Activated CD8-positive, alpha-beta memory T cell treated with anti-CD3 and anti-CD28 coated beads for 24 hours (primary cell): ENCODE measurements around the gene TBX1.
"Not testable (repeated sequence)": the region's sequence is repeated elsewhere in the genome, so short reads cannot be mapped to it uniquely, and the experiment has no call there.

ENCODE experiments used
- DNase-seq: peaks from one replicate; pipeline ENCODE4 v3.0.0-alpha.2; 2020

The TBX1 gene

DNA sequence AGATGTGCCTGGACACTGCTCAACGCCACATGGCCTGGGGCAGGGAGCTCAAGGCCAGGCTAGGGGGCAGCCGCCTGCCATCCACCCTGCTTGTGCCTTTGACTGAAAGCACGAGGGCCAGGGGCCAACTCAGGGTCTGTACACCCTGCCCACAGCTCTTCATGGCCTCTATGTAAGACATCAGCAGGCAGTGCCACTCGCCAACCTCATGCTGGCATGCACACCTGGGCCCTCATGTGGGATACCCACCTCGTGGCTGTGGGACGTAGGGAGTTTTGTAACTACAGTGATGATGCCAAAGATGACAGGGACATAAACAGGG, 25.6 kb downstream of the TBX1 start:
- DNase-seq: no peak

DNA sequence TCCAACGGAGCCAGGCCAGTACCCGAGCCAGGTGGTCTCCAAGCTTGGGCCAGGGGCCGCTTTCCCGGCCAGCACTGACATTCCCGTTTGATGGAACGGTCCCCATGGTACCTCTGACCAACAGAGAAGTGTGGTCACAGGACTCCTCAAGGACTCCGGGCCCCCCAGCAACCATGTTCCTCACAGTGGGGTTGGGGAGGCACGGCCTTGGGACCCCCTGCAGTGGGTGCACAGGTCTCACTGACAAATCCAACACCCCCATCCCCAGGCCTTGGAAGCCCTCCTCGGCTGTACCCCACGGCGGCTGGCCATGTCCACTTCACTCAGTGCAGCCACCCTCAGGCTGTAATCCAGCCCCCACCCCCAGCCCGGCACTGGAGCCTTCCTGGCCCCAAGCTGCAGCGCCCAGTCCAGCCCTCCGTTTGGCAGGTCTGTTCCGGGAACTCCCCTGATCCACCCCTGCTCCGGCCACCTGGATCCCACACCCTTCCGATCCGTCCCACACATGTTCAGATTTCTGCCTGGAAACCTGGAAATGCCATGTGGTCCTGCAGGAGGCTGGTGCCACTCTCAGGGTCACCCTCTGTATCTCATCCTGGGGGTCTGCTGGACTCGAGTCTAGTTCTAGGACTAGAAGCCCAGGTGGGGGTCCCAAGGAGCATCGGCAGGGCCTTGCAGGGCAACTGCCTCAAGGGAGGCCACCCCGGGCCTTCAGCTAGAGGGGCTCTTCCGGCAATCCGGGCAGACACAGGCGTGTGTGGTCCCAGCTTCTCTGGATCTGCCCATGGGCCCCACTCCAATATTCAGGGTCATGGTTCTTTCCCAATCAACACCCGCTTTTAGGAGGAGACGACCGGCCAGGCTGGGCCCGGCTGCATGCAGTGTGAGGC, 26.6 kb downstream of the TBX1 start:
- no peak for DNase-seq

DNA sequence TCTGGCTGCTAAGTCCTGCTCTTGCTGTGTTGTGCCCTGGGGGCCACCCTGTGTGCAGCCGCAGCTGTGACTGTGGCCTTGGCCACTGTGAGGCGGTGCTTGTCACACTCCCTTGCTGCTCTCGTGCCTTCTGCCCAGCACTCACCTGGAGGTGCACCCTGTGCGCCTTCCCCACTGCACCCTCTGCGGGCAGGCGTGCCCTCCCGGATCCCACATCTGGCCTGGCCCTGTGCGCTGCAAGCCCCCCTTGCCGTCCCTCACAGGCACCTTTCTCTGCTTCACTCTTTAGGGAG, 27.2 kb downstream of the TBX1 start:
- DNase-seq: no peak

DNA sequence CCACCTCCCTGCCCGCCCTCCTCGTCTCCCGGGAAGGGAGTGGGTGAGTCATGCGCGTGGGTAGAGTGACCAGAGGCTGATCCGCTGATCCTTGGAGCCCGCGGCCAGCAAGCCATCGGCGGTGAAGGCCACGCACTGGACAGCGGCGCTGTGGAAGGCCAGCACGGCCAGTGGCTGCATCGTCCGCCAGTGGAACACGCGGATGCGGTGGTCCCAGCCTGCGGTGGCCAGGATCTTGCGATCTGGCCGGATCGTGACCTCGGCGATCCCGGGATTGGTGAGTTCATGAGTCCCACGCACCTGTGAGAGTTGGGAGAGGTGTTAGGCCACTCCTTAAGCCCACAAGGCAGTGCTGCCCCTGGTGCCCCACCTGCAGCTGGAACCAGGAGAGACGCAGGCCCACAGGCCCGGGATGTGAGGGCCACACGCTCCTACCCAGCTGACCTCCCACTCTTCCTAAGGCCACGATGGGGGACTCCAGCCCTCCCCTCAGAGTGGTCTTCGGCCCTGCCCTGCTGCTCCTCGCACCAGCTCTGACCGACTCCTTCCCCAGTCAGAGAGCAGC, 28.2 kb downstream of the TBX1 start:
- no peak for DNase-seq

DNA sequence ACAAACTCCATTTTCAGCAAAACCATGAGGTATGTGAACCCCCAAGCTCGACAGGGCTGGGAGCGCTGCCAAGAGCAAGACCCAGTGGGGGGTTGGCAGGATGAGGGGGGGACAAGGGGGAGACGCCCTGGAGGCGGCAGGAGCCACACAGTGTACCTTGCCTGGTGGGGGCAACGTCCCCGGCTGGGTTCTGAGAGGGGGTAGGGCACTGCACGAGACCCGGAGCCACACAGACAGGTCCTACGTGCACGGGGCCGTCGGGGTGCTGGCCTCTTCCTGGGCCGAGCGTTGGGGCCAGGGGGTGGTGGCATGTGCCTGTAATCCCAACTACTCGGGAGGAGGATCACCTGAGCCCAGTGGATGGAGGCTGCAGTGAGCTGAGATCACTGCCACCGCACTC, 28.8 kb downstream of the TBX1 start:
- no peak for DNase-seq

DNA sequence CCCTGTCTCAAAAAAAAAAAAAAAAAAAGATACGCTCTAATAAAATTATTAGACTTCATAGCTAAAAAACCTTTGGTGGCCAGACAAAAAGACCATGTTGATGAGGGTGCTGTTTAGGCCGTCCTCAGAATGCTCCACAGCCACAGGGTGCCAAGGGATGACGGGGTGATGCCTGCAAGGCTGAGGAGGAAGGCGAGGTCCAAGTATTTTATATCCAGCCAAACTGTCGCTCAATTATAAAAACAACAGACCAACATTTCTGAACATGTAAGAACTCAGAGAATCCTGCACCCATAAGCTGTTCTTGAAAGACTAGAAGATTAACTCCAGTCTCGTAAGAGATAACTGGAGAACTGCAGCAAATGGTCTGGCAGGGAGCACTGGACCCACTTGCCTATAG, 29.2 kb downstream of the TBX1 start:
- no peak for DNase-seq

DNA sequence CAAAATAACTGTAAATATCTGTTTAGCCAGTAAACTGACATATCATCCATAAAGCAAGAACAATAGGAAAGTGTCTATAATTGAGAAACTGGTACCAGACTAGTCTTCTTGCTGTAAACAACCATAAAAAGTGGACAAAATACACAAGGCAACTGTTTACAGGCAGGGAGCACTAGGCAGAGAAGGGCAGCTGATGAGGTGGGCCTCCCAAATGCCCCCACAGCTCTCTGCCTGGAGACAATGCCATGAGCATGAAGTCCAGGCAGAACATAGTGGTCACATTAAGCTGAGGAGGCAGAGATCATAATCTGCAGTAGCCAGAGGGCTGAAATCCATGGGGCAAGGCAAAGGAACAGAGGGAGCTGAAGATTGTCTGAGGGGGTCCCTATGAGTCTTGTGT, 30.7 kb downstream of the TBX1 start:
- no peak for DNase-seq

DNA sequence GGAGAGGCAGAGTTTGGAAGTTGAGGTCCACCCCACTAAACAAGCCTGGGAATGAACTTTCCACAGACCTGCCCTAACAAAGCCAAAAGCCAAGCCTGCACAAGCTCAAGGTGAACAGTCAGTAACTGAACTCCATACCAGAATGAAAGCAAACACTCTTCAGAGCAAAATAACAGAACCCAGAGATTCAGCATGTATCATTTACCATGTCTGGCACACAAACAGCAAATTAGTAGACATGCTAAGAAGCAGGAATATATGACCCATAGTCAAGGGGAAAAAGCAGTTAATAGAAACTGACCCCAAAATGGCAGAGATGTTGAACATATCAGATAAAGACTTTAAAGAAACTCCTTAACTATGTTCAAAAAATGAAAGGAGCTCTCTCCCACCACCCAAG, 31.3 kb downstream of the TBX1 start:
- no peak for DNase-seq

DNA sequence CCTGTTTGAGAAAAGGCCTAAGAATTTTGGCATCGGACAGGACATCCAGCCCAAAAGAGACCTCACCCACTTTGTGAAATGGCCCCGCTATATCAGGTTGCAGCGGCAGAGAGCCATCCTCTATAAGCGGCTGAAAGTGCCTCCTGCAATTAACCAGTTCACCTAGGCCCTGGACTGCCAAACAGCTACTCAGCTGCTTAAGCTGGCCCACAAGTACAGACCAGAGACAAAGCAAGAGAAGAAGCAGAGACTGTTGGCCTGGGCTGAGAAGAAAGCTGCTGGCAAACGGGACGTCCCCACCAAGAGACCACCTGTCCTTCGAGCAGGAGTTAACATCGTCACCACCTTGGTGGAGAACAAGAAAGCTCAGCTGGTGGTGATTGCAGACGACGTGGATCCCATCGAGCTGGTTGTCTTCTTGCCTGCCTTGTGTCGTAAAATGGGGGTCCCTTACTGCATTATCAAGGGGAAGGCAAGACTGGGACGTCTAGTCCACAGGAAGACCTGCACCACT, 31.9 kb downstream of the TBX1 start:
- not testable (repeated sequence) for DNase-seq

DNA sequence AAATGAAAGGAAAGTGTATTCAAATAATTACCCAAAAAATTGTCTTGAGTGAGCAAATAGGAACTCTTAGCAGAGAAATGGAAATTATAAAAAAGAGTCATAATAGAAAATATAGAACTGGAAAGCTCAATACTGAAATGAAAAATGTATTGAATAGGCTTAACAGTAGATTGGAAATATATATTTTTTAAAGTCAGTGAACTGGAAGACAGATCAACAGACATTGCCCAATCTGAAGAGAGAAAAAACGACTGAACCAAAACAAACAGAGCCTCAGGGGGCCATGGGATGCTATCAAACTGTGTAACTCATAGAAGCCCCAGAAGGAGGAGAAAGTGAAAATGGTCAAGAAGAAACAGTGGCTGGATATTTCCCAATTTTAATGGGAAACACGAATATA, 32.6 kb downstream of the TBX1 start:
- no peak for DNase-seq

DNA sequence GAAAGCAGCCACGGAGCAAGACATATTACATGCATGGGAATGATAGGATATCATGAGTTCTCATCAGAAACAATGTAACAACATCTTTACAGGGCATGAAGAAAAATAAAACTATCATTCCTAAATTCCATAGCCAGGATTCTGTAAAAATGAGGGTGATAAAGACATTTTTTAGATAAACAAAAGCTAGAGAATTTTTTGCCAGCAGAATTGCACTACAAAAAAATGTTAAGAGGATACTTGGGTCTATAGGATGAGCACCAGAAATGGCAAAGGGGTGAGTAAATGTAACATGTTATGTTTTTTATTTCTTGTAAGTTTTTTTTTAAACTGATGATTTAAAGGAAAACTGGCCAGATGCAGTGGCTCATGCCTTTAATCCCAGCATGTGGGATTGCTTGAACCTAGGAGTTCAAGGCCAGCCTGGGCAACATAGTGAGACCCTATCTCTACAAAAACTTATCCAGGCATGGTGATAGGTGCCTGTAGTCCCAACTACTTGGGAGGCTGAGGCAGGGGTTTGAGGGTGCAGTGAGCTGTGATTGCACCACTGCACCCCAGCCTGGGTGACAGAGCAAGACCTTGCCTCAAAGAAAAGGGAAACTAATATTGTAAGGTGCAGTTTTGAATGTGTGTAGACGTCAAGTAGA, 33.2 kb downstream of the TBX1 start:
- DNase-seq: no peak

DNA sequence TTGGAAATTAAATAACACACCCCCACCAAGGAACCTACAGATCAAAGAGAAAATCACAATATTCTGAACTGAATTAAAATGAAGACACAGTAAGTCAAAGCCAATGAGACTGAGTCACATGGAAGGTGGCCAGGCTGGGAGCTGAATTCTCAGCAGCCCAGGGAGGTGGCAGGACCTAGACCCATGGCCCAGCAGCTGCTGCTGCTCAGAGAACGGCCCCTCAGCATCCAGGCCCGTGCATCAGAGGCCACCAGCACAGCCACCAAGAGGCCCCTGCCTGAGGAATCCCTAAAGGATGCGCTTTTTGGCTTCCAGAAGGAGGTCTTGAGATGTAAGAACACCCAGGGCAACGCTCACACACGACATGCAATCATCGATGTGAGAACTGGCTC, 35.0 kb downstream of the TBX1 start:
- DNase-seq: no peak

DNA sequence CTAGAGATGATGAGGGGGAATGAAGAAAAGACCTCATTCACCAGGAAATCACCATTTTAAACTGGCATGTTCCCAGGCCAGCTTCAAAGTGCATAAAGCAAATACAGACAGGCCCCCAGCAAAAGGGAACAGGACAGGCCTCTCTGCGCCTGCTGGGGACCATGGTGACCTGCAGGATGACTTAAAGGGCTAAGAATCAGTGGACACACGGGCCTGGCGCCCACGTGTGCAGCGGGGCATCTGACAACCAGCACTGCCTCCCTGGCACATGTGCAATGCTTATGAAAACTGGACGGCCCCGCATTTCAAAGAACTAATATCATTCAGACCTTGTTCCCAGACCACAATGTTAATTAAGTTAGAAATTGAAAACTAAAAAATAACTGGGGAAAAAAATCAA, 35.6 kb downstream of the TBX1 start:
- no peak for DNase-seq

DNA sequence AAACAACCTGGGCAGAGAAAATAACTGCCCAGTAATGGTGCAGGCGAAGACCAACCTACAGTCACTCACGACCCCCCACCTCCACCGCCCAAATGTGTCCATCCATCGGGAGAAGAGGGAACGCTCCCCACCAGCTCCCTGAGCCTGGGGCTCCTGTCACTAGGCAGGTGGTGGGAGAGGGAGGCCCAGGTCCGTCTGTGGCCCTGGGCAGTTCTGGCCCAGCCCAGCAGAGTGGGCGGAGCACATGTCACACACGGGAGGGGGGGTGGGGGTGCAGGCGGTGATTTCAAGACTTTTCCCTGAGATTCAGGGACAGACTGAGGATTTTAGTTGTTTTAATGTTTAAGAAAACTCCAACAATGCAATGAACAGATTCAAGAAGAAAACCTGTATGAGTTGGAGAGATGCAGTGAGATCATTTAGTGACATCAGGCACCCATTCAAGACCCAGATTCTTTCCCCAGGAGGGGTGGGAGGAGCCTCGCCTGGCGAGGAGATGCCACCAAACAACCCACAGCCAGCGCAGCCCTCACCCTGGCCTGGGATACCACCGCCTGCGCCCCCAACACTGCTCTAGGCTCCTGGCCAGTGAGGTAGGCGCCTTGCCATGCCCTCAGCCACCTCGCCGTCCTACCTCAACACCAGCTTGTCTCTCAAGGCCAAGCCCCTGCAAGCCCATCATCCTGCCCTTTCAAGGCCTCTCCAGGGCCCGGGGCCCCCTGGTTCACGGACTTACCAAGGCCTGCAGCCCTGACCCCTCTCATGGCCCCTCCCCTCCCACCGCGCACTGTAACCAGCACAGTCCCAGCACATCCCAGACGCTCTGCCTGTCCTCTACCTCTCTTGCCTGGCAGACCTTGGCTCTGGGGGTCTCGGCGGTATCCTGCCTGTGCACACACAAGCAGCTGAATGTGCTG, 36.8 kb downstream of the TBX1 start:
- DNase-seq: no peak

DNA sequence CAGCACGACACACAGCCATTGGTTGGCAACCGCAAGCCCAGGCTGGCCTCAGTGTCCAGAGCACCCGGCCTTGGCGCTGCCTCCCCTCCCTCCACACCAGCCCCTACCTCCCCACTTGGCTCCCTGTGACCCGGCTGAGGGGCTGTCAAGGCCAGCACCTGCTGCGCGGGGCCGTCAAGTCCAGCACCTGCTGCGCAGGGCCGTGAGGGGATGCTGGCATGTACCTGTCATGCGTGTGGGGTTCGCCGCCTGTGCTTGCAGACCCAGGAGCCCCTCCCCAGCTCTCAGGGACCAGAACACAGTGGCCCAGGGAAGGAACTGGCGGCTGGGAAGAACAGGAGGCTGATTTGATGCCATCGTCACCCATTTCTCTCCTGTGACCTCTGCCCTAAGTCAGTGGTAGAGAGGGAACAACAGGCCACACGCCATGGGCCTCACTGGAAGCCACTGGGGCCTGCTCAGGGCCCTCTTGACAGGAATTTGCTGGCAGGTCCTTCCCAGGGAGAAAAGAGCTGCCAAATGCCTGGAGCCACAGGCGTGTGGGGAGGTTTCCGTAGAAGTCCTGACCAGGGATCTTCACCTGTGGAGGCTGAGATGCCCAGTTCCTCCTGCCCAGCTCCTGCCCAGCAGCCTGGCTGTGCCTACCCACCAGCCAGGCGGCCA, 37.6 kb downstream of the TBX1 start:
- DNase-seq: no peak

DNA sequence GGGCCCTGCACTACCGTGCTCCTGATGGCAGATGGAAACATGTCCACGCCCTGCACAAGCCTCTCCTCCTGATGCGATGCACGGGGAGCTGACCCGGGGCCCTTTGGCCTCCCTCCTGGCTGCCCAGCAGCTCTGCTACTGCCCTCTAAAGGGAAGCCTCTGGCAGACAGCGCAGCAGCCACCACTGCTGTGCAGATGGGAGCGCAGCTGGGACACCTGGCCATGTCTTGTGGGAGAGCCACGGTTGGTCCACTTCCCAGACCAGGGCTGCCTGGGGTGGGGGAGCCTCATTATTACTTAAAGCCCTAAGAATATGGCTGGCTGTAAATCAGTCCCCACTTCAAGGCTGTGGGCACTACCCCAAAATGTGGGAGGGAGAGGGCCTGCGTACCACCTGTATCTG, 38.3 kb downstream of the TBX1 start:
- DNase-seq: no peak

DNA sequence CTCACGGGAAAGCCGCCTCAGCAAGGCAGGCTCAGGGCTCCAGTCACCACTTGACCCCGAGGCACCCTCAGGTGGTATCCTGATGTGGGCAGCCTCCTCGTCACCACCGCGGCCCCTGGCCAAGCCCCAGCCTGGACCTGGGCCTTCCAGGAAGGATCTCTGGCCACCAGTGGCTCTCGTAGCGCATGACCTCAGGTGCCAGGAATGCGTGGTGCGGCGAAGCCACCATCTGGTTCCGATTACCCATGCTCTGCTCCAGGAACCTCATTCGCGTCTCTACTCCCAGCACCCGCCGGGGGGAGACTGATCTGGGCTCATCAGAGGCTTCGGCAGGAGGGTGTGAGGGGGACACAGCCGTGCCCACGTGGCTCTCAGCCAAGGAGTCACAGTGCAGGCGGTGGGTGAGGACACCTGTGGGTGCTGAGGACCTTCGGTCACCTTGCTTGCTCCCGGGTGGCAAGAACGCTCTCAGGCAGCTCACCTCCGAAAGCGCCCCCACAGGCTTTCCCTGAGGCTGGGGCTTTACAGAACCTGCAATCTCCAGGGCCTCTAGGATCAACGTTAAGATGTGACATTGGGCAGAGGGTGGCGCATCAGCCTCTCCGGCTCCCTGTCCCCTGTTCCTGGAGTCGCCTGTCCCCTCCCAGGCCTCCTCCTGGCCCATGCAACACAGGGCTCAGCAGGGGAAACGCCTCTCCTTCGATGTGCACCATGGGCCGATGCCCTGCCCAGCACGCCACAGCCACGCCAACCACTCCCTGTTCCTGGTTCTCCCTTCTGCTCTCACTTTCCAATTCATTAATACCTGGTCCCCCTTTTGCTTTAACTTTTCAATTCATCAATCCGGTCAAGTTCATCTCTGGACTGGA, 39.0 kb downstream of the TBX1 start:
- DNase-seq: no peak

DNA sequence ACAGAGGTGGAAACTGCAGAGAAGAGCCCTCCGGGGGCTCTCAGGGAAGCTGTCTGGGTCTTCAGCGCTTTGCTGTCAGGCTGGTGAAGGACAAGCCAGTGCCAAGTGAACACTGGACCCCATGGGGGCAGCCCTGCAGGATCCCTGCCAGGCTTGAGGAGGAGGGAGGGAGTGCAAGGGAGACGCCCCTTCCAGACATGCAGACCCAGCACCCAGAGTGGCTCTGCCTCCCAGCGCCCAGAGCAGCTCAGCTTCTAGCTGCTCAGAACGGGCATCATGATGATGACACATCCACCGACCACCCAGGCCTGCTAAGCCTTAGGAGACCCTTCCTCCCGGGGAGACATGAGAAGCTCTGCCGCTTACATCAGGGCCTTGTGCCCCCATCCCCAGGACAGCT, 39.7 kb downstream of the TBX1 start:
- DNase-seq: no peak

DNA sequence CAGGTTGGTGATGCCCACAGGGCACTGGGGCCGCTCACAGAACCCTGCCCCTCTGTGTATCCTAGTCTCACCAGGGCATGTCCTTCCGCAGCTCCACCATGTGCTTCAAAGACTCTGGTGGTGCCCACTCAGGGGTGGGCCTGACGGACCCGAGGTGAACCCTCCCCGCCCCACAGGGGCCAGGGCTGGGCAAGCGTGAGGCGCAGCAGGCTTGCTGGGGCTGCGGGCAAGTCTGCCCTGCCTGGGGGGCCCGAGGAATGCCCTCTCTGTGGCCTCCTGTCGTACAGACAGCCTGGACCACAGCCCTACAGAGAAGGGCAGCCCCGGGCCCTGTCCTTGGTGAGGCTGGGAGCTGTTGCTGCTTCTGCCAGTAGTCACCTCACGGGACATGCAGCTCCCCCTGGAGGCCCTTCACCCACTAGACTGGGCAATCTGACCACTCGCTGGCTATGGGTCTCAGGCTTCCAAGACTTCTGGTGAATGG, 40.2 kb downstream of the TBX1 start:
- no peak for DNase-seq

DNA sequence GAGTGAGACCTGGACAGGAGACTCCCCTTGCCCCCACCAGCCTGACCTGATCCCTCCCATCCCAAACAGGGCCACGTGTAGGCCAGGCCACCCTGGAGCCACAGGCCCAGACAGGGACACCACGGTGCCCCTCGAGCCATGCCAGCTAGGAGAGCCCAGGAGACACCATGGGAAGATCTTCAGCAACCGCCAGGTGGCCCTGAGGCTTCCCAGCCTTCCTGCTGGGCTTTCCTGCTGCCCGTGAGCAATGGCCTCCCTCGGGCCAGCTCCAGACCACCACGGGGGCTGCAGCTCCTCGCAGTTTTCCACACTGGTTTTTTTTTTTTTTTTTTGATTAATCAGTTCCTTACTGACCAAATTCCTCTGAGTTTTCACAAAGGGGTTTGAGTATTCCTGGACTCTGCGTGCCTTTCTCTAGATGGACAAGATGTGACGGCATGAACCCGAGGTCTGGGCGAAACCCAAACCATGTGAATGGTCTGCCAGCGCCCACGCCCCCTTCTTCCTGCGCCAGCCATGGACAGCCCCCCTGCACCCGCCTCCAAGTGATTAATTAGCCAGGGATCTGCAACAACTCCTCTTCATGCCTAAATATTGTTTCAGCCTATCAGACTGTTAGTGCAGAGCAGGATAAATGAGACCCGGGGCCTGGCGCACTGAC, 40.9 kb downstream of the TBX1 start:
- DNase-seq: no peak
